HG03139 (cell line): Measurements from ENCODE around the gene KLHL30.

Experiments
- ATAC-seq: cut with Tn5 transposase; IDR thresholded peaks from one replicate; pipeline ENCODE4 v1.9.1; 2021; ENCODE audit not compliant: unreplicated experiment

Gene KLHL30, protein sequence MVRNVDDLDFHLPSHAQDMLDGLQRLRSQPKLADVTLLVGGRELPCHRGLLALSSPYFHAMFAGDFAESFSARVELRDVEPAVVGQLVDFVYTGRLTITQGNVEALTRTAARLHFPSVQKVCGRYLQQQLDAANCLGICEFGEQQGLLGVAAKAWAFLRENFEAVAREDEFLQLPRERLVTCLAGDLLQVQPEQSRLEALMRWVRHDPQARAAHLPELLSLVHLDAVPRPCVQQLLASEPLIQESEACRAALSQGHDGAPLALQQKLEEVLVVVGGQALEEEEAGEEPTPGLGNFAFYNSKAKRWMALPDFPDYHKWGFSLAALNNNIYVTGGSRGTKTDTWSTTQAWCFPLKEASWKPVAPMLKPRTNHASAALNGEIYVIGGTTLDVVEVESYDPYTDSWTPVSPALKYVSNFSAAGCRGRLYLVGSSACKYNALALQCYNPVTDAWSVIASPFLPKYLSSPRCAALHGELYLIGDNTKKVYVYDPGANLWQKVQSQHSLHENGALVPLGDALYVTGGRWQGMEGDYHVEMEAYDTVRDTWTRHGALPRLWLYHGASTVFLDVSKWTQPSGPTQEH

DNA sequence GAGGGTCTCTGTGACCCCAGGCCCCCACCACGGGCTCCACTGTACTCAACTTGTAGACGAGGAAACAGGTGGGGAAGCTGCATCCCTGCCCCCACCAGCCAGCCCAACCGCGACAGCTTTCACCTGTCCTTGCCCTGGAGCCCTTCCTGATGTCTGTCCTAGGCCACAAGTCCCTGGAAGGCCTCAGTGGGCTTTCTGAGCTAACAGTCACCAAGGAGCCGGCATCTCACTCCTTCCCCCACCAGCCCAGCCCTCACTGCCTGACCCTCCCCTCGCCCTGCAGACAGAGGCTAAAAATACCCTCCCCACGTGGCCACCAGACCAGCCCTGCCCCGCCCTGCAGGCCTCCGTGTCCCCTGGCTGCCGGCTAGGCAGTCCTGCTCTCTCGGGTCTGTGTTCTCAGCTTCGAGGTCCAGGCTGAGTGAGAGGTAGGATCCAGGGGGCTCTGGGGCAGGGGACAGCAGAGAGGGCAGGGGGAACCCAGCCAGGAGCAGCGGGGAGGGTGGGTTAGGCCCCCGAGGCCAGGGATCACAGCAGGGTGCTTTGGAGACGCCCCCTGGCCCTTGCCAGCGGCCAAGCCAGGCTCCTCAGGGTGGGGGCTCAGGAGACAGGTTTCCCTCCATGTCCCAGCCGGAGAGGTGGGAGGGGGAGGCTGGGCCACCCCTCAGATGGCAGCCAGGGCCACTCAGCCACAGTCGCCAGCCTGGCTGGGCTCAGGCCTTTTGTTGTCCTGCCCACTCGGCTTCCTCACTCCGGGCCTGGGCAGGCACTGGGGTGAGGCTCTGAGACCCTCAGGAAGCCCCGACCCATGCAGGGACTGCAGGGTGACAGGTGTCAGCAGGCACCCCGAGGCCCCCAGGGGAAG, at the start of gene KLHL30:
Gene KLHL30, plus strand, starts transcription at position 338 of the 865 bp plus-strand sequence. CDS start 2,087 bp downstream, outside the sequence.
- no peak for ATAC-seq

DNA sequence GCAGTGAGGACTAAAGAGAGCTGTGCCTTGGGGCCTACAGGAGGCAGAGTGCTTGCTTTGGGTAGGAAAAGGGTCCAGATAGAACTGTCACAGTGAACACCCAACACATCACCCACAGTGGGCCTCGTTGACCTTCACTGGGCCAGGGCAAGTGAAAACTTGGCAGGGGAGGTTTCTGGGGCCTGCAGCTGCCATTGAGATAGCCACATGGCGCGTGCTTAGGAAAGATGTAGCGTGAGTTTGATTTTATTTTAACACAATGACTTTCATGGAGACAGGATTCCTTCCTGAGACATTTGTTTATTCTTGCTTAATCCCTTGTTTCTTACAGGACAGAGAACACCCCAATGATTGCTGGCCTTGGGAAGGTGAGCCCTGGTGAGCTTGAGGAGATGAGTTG, 47.6 kb upstream of the KLHL30 start:
- ATAC-seq: no peak

DNA sequence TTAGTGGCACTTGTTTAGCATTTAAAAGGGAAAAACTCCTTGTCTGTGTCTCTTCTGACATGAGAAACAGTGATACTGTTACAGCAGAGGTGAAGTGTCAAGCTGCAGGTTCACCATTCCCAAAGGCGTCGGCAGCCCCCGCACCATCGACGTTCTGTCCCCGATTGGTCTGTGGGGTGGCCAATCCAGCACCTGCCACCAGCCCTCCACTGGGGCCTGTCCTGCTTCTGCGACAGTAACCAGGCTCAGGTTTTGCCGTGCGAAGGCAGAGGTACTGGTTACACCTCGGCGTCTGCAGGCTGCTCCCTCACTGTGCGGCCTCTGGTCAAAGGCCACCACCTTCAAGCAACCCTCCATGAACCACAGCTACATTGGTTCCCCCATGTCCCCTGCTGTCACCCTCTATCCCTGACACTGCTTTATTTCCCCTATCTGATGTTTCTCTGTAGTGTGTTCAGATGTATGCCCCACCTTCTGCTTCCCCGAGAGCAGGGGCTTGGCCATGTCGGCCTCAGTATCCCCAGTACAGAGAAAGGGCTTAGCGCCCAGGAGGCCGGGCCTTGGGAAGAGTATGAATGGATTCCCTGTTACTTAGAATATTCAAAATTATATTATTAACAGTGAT, 46.9 kb upstream of the KLHL30 start:
- no peak for ATAC-seq

DNA sequence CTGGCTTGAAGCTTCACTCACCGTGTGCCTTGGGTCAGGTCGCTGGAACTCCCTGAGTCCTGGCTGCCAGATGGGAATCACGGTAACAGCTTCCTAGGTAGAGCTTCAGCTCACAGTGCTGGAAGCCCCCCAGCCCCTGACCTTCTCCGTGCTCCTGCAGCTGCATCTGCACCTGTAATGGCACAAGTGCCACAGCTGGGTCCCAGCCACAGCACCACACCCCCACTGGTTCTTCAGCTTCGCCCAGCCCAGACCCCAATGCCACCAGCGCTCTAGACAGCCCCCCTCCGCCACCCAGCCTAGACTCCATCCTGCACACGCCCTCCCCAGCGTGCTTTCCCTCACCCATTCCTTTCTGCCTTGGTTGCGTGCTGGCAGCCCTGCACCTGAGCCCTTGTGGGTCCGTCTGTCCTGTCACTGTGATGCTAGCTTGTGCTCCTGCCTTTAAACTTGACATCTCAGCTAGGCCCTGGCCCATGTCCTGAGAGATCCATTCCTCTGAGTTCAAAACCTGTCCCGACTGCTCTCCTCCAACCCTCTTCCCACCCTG, 45.9 kb upstream of the KLHL30 start:
- no peak for ATAC-seq

DNA sequence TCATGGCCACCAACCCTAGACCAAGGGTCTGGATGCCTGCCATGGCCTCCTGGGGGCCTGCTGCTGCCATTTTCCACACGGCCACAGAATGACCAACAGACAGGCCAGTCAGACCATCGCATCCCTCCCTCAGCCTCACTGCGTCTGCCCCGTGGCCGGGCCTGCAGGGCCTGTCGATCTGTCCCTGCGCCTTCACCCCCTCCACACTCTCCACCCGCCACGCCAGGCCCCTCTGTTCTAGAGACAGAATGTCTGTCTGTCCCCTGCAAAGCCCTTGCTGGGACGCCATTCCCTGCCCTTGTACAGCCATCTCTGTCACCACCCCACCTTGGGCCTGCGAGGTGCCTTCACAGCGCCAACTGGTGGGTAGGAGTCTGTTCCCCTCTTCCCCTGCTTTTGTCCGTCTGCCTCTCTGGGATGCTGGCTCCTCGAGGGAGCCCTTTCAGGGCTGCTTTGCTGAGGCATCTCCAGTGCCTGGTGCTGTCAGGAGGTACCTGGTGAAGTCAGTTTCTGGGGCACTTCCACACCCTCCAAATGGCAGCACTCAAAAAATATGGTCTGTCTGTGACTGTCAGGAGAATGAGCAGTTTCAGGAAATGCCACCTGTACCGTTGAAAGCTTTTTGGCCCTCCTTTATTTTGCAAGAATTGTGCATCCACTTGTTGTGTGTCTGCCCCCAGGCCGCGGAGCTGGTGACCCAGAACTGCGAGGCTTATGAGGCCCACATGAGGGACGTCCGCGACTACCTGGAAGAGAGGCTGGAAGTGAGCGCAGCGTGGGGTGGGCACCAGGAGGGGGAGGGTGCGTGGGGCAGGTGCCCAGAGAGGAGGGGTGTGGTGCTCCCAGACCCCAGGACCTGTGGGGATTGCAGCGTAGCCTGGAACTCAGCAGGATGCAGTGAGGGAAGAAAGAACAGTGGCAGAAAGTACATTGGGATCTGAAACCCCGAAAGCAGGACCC, 45.0 kb upstream of the KLHL30 start:
- no peak for ATAC-seq

DNA sequence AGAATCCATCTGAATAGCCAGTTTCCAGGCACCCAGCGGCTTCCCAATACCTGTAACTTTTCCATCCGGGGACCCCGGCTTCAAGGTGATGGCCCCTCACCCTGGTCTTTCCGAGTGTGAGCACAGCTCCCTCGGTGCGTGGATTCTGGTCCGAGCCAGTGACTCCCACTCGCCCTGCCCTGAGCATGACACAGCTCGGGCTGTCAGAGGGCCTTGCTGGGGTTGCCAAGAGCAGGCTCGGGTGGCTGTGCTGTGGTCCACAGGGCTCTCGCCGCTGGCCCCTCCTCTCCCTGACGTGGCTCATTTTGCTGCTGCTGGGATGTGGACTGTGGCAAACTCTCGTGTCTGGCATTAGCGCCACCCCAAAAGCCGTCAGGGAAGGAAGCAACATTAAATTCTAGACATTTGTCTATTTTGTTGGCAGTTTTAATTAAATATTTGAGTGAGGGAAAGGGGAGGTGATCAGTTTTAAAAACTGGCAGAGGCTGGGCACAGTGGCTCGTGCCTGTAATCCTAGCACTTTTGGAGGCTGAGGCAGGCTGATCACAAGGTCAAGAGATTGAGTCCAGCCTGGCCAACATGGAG, 43.9 kb upstream of the KLHL30 start:
- no peak for ATAC-seq

DNA sequence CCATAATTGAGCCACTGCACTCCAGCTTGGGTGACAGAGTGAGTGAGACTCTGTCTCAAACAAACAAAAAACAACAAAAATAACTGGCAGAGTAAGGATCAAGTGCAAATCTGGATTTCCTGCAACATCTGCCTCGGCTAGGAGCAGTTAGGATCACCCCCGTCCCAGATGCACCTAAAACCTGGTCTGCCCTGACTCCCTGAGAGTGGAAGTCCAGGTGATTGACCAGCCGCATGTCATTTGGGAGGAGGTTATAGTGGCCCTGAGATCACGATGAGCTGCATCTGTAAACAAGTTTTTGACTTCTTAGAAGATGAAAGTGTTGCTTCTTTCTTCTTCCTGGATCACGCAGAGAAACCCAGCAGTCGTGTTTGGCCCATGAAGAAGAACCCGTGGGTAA, 43.3 kb upstream of the KLHL30 start:
- no peak for ATAC-seq

DNA sequence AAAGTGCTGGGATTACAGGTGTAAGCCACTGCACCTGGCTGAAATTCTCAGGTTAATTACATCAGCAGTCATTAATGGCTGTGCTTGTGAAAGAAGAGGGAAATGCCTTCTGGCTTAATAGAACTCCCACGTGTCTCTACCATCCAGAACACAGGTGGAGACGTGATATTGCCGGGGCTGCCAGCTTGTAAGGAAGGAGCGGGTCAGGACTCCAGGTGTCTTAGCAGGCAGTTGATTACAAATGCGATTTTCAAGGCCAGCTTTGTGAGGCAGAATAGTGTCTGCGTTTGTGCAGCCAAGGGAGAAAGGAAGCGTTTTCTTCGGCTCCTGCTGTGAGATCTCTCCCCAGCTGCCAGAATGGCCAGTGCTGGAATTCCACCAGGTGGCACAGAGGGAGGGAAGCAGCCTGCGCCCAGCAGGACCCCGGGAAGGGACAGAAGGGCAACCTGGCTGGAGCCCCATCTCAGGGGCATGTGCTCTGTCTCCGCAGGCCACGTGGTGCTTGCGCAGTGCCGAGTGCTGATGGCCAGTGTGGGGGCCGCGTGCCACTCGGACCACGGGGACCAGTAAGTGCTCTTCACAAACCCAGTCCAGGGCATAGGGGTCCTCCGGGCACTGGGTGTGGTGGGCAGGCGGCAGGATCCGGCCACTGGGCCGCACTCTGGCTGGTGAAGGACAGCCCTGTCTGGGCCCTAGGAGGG, 42.0 kb upstream of the KLHL30 start:
- ATAC-seq: no peak

DNA sequence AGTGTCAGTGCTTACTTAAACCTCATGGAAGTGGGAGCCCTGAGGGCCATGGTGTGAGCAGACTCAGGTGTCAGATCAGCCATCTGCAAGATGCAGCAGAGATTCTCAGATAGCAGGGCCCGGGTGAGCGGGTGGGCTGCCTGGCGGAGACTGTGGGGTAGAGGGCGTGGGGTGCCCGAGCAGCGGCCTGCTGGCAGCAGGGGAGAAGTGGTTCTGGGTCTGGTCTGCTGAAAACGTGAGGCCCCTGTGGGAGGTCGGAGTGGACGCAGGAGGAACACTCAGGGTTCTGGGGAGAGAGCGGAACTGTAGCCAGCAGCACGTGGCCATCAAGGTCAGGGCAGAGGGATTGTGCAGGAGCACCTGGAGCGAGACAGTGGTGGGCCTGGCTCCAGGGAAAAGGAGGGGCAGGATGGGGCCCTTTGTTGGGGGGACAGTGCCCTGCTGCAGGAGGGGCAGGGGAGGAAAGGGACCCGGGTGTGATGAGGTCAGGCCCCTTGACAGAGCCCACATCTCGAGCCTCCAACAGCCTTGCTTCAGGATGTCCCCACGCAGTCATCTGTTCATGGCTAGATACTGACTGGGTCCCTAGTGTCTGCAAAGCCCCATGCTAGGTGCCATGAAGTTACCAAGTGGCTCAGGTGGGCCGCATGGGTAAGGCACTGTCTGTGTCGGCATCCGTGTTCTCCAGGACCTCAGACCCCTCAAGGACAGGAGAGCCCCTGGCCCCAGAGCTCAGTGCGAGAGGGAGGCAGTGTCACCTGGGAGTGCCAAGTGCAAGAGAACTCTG, 41.1 kb upstream of the KLHL30 start:
- no peak for ATAC-seq

DNA sequence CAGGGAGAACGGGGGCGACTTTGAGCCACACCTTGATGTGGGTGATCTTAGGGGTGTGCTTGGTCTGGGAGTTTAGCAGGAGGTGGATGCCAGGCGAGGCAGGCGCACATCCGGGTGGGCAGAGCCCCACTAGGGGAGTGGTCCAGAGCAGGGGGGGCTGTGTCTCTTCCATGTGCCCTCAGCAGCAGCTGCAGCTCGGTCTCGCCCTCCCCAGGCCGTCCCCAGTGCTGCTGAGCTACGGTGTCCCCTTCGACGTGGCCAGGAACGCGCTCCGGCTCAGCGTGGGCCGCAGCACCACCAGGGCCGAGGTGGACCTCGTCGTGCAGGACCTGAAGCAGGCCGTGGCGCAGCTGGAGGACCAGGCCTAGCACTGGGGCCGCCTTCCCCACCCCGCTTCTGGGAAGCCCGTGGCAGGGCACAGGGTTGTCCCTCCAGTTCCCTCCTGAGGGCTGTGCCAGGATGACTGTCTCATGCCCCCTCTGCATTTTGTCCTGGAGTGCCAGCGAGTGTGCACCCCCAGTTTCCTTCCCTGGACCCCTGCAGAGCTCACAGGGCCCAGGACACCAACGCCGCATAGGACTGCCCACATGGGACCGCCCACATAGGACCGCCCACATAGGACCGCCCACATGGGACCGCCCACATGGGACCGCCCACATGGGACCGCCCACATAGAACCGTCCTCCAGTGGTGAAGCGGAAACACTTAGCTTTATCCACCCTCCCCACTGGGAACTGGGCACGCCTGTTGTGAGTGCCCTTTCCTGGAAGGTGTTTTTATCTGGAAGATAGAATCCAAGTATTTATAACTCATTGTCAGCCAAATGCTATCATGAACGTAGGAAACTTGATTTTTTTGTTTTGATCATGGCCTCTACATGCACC, 40.2 kb upstream of the KLHL30 start:
- ATAC-seq: no peak

DNA sequence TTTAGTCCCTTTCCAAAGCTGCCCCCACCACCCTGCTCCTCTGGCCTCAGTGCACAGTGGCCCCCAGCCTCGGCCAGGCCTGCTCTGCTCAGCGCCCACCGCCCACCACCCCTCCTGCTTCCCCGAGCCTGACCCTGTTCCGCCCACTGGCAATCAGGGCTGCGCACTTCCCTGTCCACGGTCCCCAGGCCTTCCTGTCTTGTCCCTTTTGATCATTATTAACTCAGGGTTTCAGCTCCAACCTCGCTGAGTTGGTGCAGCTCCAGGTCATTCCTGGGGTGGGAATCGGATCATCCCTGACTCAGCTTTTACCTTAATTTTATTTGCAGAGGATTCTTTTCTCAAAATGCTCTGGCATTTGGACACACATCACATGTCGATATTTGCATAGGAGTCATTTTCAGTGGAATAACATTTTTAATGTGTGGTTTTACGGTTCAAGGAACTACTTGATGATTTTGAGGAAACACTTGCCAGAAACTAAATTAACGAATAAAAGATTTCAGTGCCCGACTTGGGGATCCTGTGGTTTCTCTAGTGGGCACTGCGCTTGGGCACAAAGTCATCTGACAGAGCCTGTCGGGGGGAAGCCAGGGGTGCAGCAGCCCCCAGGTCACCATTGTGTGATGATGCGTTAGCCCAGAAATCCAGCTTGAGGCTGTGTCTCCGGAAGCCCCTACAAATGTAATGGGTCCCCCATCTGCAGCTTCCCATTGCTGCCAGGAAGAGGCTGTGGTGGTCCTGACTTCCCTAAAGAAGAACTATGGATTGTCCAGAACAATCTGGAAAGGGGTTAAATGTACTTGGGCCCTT, 39.4 kb upstream of the KLHL30 start:
- ATAC-seq: no peak

DNA sequence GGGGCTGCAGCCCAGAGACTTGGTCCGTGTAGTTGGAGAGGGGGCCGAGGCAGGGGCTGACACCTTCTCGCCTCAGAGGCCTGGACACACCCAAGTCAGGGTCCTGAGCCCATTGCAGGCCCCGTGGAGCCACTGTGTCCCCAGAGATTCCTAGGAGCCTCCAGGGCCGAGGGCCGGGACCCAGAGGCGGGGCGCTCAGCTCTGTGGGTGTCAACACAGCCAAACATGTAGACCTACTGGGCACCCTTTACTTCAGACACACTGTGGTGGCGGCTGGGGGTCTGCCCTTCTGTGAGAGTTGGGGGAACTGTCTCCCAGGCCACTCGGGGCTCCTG, 38.8 kb upstream of the KLHL30 start:
- no peak for ATAC-seq

DNA sequence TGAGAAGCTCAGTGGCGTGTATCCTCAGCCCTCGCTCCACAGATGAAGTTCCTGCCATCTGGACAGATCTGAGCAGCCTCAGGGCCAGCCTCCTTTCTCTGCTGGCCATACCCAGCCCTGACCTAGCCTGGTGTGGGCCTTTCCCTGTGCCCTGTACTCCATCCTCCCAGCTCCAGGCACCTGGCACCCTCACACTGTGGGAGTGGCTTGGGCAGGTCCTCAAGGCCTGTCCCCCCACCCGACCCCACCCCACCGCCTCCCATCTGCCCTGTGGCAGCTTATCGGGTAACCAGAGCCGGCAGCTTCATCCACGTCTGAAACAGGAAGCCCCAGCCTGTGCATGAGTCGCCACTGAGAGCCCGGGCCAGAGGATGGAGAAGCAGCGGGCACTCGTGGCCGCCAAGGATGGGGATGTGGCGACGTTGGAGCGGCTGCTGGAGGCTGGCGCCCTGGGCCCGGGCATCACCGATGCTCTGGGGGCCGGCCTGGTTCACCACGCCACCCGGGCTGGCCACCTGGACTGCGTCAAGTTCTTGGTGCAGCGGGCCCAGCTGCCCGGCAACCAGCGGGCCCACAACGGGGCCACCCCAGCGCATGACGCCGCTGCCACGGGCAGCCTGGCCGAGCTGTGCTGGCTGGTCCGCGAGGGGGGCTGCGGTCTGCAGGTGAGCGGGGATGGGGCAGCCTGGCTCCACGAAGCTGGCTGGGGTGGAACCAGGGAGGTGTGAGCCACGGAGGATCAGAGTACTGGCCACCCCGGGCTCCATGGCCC, 38.2 kb upstream of the KLHL30 start, which contains the start of gene ESPNL:
Gene ESPNL, plus strand, starts transcription at position 292 of the 772 bp plus-strand sequence. Its CDS starts 80 bp downstream, at position 372.
- no peak for ATAC-seq

DNA sequence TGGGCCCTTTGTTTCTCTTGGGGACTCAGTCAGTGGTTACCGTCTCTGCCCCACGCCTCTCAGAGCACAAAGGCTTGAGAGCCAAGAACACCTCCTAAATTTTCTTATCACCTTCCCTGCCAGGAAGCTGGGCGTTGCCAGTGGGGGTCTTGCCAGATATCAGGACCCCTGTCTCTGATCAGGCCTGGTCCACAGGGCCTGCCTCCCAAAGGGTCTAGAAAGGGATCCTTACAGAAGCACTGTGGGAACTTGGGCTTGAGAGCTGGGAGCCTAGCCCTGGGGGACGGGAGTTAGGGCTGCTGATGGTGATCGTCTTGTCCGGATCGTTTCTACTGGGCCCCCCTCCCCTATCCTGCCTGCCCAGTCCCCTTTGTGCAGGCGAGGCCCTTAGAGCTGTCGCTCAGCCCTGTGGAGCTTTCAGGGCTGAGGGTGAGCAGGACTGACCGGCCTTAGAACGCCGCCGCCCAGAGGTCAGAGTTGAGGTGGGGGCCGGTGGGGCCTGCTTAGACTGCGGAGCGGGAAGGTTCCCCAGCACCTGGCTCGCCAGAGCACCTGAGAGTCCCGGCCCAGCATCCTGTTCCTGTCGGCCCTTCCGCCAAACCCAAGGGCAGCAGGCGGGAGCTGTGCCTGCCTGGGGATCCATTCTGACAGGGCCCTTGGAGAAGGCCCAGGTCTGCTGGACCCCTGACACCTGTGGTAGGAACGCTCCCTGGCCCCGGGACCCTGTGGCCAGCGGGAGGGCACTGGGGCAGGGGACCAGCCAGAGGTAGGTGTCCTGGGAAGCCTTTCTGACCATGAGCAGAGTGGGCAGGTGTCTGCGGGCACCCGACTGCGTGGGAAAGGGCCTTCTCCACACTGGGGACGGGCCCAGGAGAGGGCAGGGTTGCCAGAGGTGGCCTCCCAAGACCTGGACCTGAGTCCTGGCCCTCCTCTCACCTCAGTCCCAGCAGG, 37.4 kb upstream of the KLHL30 start:
- ATAC-seq: no peak
